Activated naive CD4-positive, alpha-beta T cell treated with anti-CD3 and anti-CD28 coated beads, Interleukin-2, amount 50 U/mL, for 16 hours (primary cell): Measurements from ENCODE around the gene TMEM74B.

Source experiments
- DNase-seq: peaks from one replicate; pipeline ENCODE4 v3.0.0-alpha.2; 2020

TMEM74B gene

GRCh38 chr20:1134355-1134754, 50.4 kb downstream of the TMEM74B start:
- DNase-seq = no peak

- no peak for DNase-seq
Observed at GRCh38 chr20:1131354-1131753, 53.4 kb downstream of the TMEM74B start.

- DNase-seq = no peak
Observed at GRCh38 chr20:1130847-1131246, 53.9 kb downstream of the TMEM74B start.
